GM15510 (cell line): ENCODE results near the gene PARP11.

Source experiments
- POLR2A ChIP-seq: IDR thresholded peaks from 3 replicates; pipeline ENCODE4 v1.6.1; 2011; ENCODE audit warnings: borderline replicate concordance; ENCODE audit not compliant: insufficient read length; ENCODE audit errors: extremely low read depth

Gene PARP11

GRCh38 chr12:3837049-3837448, 36.1 kb downstream of the PARP11 start:
- TF ChIP-seq POLR2A = no peak

- TF ChIP-seq POLR2A = no peak
Observed at GRCh38 chr12:3836641-3837040, 36.6 kb downstream of the PARP11 start.

- no peak for TF ChIP-seq POLR2A
Observed at GRCh38 chr12:3835914-3836313, 37.3 kb downstream of the PARP11 start.

- no peak for TF ChIP-seq POLR2A
Observed at GRCh38 chr12:3834774-3835173, 38.4 kb downstream of the PARP11 start.

GRCh38 chr12:3833670-3834310, 39.4 kb downstream of the PARP11 start:
- TF ChIP-seq POLR2A = no peak

- TF ChIP-seq POLR2A = no peak
Observed at GRCh38 chr12:3832738-3833137, 40.5 kb downstream of the PARP11 start.

- TF ChIP-seq POLR2A = no peak
Observed at GRCh38 chr12:3828888-3829287, 44.3 kb downstream of the PARP11 start.

- TF ChIP-seq POLR2A = no peak
Observed at GRCh38 chr12:3827301-3828000, 45.7 kb downstream of the PARP11 start.

GRCh38 chr12:3821441-3821840, 51.8 kb downstream of the PARP11 start:
- no peak for TF ChIP-seq POLR2A

- TF ChIP-seq POLR2A = no peak
Observed at GRCh38 chr12:3820122-3820521, 53.1 kb downstream of the PARP11 start.

- no peak for TF ChIP-seq POLR2A
Observed at GRCh38 chr12:3816266-3816665, 56.9 kb downstream of the PARP11 start.

- no peak for TF ChIP-seq POLR2A
Observed at GRCh38 chr12:3815094-3815766, 58.0 kb downstream of the PARP11 start.

- TF ChIP-seq POLR2A = no peak
Observed at GRCh38 chr12:3810540-3810939, 62.7 kb downstream of the PARP11 start.

GRCh38 chr12:3810016-3810370, 63.2 kb downstream of the PARP11 start:
- no peak for TF ChIP-seq POLR2A

GRCh38 chr12:3809357-3810015, 63.7 kb downstream of the PARP11 start:
- TF ChIP-seq POLR2A = no peak
